ENCODE measurements around the gene UGT8. TPM values are rescaled to one million over a fixed set of nuclear protein-coding genes. Genes with fewer than 3 reads are reported as not detected.

Gene UGT8
- total and polyA plus RNA-seq, 2 donors (not counting 1 experiment from before 2014, with no cell fraction given): 4.2 to 24.0 TPM

DNA sequence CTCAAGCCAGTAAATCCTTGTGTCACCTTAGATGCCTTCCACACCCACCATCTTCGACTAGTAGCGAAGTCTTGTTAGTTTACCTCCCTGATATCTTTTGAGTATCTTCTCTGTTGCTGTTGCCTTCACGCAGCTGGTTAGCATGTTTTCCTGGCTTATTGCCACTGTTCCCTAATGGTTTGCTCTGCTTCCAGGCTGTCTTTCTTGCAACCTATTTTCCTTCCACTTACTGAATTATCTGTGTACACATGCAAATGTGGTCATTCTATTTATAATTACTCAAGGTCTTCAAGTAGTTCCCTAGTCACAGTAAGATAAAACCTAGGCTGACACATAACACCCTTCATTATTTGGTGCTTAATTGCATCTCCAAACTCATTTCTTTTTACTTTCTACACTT lies 89.5 kb downstream of the UGT8 start:
- Histone ChIP-seq H2AFZ (ENCODE audit: insufficient read depth, low read depth, low read length, poor library complexity, severe bottlenecking) (no peak overlapping the region), H3K4me3 (ENCODE audit: control extremely low read depth in 1 of 5, extremely low read depth in 1 of 5, insufficient read depth in 1 of 5, low read depth in 2 of 5, low read length in 4 of 5) (no peak overlapping the region), H3K9me3 (ENCODE audit: control extremely low read depth in 1 of 3, control insufficient read depth in 2 of 3, insufficient read depth in 1 of 3, low read length in 2 of 3) (no peaks in the 10 kb centered on the region), H4K20me1 (ENCODE audit: control insufficient read depth, insufficient read depth, low read length, poor library complexity, severe bottlenecking) (no peaks in the 10 kb centered on the region), H3K9ac (ENCODE audit: low read length) (no peak overlapping the region), H3K4me1 (ENCODE audit: control insufficient read depth in 2 of 2, insufficient read depth in 2 of 2, low read length in 2 of 2) (peaks cover 4 to 6% of the 10 kb centered on the region in 2 donors), H3K4me2 (replicated peaks; ENCODE audit: low read depth, low read length, poor library complexity, severe bottlenecking) (no peak overlapping the region), H3K79me2 (ENCODE audit: control insufficient read depth, insufficient read depth, low read length) (no peaks in the 10 kb centered on the region), H3K36me3 (replicated peaks in 1 of 2; ENCODE audit: control extremely low read depth in 1 of 2, control insufficient read depth in 1 of 2, extremely low read depth in 1 of 2, insufficient read depth in 2 of 2, low read length in 1 of 2) (no peaks in the 10 kb centered on the region), H3K27me3 (replicated peaks in 1 of 4; ENCODE audit: control extremely low read depth in 1 of 4, control insufficient read depth in 3 of 4, insufficient read depth in 4 of 4, low read length in 3 of 4) (no peaks in the 10 kb centered on the region), H3K27ac (ENCODE audit: low read length in 2 of 2) (no peak overlapping the region)
- ATAC-seq (ENCODE audit: low read depth) (no peak), DNase-seq (no peak)
- Mint-ChIP-seq H3K9me3 (ENCODE audit: insufficient read depth) (no peaks in the 10 kb centered on the region), H3K27ac (no peak overlapping the region), H3K4me1 (peaks cover 32% of the 10 kb centered on the region), H3K4me3 (no peak overlapping the region), H3K27me3 (no peaks in the 10 kb centered on the region)
- TF ChIP-seq, protein P1, sequence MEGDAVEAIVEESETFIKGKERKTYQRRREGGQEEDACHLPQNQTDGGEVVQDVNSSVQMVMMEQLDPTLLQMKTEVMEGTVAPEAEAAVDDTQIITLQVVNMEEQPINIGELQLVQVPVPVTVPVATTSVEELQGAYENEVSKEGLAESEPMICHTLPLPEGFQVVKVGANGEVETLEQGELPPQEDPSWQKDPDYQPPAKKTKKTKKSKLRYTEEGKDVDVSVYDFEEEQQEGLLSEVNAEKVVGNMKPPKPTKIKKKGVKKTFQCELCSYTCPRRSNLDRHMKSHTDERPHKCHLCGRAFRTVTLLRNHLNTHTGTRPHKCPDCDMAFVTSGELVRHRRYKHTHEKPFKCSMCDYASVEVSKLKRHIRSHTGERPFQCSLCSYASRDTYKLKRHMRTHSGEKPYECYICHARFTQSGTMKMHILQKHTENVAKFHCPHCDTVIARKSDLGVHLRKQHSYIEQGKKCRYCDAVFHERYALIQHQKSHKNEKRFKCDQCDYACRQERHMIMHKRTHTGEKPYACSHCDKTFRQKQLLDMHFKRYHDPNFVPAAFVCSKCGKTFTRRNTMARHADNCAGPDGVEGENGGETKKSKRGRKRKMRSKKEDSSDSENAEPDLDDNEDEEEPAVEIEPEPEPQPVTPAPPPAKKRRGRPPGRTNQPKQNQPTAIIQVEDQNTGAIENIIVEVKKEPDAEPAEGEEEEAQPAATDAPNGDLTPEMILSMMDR (IDR thresholded peaks at IDR 0.05): no peak
- no peak for TF ChIP-seq EZH2 (IDR thresholded peaks at IDR 0.05; ENCODE audit: borderline replicate concordance, insufficient read depth, low read depth, low read length, poor library complexity, severe bottlenecking)
- intact Hi-C loops (cut with micrococcal nuclease): no loop called here
- ChIA-PET CTCF (no interaction called here), POLR2A (no interaction called here)
- WGBS (ENCODE audit: insufficient coverage): 97% methylated on average over 3 of the region's 3 CpGs

DNA sequence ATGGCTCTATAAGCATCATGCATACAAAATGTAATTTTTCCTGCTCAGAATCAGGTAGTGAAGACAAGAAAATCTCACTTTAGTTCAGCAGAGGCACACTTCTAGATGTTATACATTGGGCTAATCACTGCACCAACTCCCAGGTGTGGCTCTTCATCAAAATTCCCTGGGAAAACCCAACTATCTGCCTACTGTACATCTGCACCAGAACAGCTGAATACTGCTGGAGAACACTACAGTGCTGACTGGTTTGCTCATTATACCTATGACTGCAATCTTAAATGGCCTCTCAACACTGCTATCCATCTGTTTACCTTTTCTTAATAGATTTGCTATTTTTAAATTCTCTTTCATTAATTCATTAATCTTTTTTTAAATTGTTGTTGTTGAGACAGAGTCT lies 92.0 kb downstream of the UGT8 start:
- CTCF ChIA-PET: interaction anchor here (0.7 to 1.7 kb wide), 4 partner anchors 9 to 305 kb away, joined by 3 to 5 read pairs (median 4); no protein-coding TSS in a partner anchor

More for the DNA sequence above, 92.0 kb downstream of the UGT8 start:
- H3K79me2 ChIP-seq (ENCODE audit: control insufficient read depth, insufficient read depth, low read length): no peaks in the 10 kb centered on the region
- TF ChIP-seq, protein P1 (IDR thresholded peaks at IDR 0.05): no peak
- no peak for TF ChIP-seq EZH2 (IDR thresholded peaks at IDR 0.05; ENCODE audit: borderline replicate concordance, insufficient read depth, low read depth, low read length, poor library complexity, severe bottlenecking)
- H3K4me3 ChIP-seq (ENCODE audit: control extremely low read depth in 1 of 5, extremely low read depth in 1 of 5, insufficient read depth in 1 of 5, low read depth in 2 of 5, low read length in 4 of 5): no peak overlapping the region
- Mint-ChIP-seq H3K27ac (no peak overlapping the region), H3K27me3 (no peaks in the 10 kb centered on the region), H3K4me1 (peaks cover 32% of the 10 kb centered on the region), H3K4me3 (no peak overlapping the region), H3K9me3 (ENCODE audit: insufficient read depth) (no peaks in the 10 kb centered on the region)
- no peaks in the 10 kb centered on the region for H3K27me3 ChIP-seq (replicated peaks in 1 of 4; ENCODE audit: control extremely low read depth in 1 of 4, control insufficient read depth in 3 of 4, insufficient read depth in 4 of 4, low read length in 3 of 4)
- H4K20me1 ChIP-seq (ENCODE audit: control insufficient read depth, insufficient read depth, low read length, poor library complexity, severe bottlenecking): no peaks in the 10 kb centered on the region
- no peak overlapping the region for H3K27ac ChIP-seq (ENCODE audit: low read length in 2 of 2)
- H3K4me1 ChIP-seq (ENCODE audit: control insufficient read depth in 2 of 2, insufficient read depth in 2 of 2, low read length in 2 of 2): peaks cover 4 to 6% of the 10 kb centered on the region in 2 donors
- DNase-seq (no peak), ATAC-seq (ENCODE audit: low read depth) (no peak)
- no peaks in the 10 kb centered on the region for H3K9me3 ChIP-seq (ENCODE audit: control extremely low read depth in 1 of 3, control insufficient read depth in 2 of 3, insufficient read depth in 1 of 3, low read length in 2 of 3)
- no peak overlapping the region for H3K4me2 ChIP-seq (replicated peaks; ENCODE audit: low read depth, low read length, poor library complexity, severe bottlenecking)
- H3K36me3 ChIP-seq (replicated peaks in 1 of 2; ENCODE audit: control extremely low read depth in 1 of 2, control insufficient read depth in 1 of 2, extremely low read depth in 1 of 2, insufficient read depth in 2 of 2, low read length in 1 of 2): no peaks in the 10 kb centered on the region
- intact Hi-C loops (cut with micrococcal nuclease): no loop called here
- no peak overlapping the region for H3K9ac ChIP-seq (ENCODE audit: low read length)
- POLR2A ChIA-PET: no interaction called here
- no peak overlapping the region for H2AFZ ChIP-seq (ENCODE audit: insufficient read depth, low read depth, low read length, poor library complexity, severe bottlenecking)

All from B cell (primary cell).